ENCODE results near the gene NABP2.
A peak's percentile ranks its signal among the peaks of the same experiment; 100 is the strongest.

Gene NABP2

GRCh38 chr12:56216461-56216860, 7.7 kb upstream of the NABP2 start:
- DNase-seq = no peak

- no peak for DNase-seq
Measured at GRCh38 chr12:56219840-56220239, 4.3 kb upstream of the NABP2 start.

GRCh38 chr12:56220611-56221231, 3.4 kb upstream of the NABP2 start:
- DNase-seq = peak; percentile 8

- DNase-seq = no peak
Measured at GRCh38 chr12:56221232-56221756, 2.8 kb upstream of the NABP2 start.

- peak; percentile 93 for DNase-seq
Measured at GRCh38 chr12:56221757-56222530, 2.2 kb upstream of the NABP2 start, which contains the start of gene RNF41. TSS of gene RNF41 (minus strand) at chr12:56221922. CDS start at chr12:56214047, 7,875 bp downstream.

- no peak for DNase-seq
Measured at GRCh38 chr12:56222531-56222895, 1.6 kb upstream of the NABP2 start.

GRCh38 chr12:56223571-56224101, 506 bp upstream of the NABP2 start:
- DNase-seq = no peak

- DNase-seq = no peak
Measured at GRCh38 chr12:56224954-56225353, 812 bp downstream of the NABP2 start.

GRCh38 chr12:56229082-56229481, 4.9 kb downstream of the NABP2 start:
- no peak for DNase-seq

GRCh38 chr12:56229916-56230431, 5.8 kb downstream of the NABP2 start, which contains the start of gene SLC39A5:
TSS of gene SLC39A5 (plus strand) at chr12:56230051. CDS start at chr12:56231275, 1,224 bp downstream.
- DNase-seq = no peak

- no peak for DNase-seq
Measured at GRCh38 chr12:56230432-56231183, 6.5 kb downstream of the NABP2 start.

GRCh38 chr12:56231184-56231582, 7.0 kb downstream of the NABP2 start:
- no peak for DNase-seq

GRCh38 chr12:56234746-56235436, 10.7 kb downstream of the NABP2 start:
- no peak for DNase-seq

GRCh38 chr12:56236091-56236490, 11.9 kb downstream of the NABP2 start:
- no peak for DNase-seq

- DNase-seq = no peak
Measured at GRCh38 chr12:56236985-56237384, 12.8 kb downstream of the NABP2 start.

- DNase-seq = no peak
Measured at GRCh38 chr12:56237552-56237951, 13.4 kb downstream of the NABP2 start.

GRCh38 chr12:56241424-56242303, 17.5 kb downstream of the NABP2 start:
- no peak for DNase-seq

GRCh38 chr12:56242986-56243385, 18.8 kb downstream of the NABP2 start:
- DNase-seq = no peak

GRCh38 chr12:56243731-56244181, 19.6 kb downstream of the NABP2 start:
- no peak for DNase-seq

- DNase-seq = no peak
Measured at GRCh38 chr12:56244494-56244893, 20.4 kb downstream of the NABP2 start.

GRCh38 chr12:56247923-56248322, 23.8 kb downstream of the NABP2 start:
- DNase-seq = no peak

All from CD4-positive, alpha-beta T cell treated with Interleukin-12 subunit alpha and Interleukin-12 subunit beta, for 1 hour (primary cell).